B cell (primary cell): ENCODE results near the gene IGSF9.

Source experiments
- EZH2 ChIP-seq: IDR thresholded peaks from 2 replicates; pipeline ENCODE4 v1.6.1; 2012; ENCODE audit warnings: borderline replicate concordance, low read depth, mild to moderate bottlenecking, moderate library complexity, low read length; ENCODE audit not compliant: insufficient read depth, poor library complexity, severe bottlenecking
- TF ChIP-seq, protein P1 (sequence below): fragments of 200-600 bp; IDR thresholded peaks from one replicate; pipeline ENCODE4 v1.8.0; 2022; ENCODE audit warnings: antibody characterized with exemption, mild to moderate bottlenecking

DNA sequence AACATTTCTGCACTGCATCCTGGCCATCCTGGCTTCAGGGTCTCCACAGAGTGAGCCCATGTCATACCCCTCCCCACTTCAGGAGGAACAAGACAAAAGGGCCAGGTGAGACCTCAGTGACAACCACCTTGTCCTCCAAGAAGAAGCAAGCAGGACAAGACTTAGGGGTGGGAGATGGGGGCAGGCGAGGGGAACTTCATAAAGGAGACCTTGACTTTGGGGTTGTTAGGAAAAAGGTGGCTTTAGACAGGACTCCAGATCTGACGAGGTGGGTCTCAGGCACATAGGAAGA lies 32.6 kb upstream of the IGSF9 start:
- TF ChIP-seq, protein P1, sequence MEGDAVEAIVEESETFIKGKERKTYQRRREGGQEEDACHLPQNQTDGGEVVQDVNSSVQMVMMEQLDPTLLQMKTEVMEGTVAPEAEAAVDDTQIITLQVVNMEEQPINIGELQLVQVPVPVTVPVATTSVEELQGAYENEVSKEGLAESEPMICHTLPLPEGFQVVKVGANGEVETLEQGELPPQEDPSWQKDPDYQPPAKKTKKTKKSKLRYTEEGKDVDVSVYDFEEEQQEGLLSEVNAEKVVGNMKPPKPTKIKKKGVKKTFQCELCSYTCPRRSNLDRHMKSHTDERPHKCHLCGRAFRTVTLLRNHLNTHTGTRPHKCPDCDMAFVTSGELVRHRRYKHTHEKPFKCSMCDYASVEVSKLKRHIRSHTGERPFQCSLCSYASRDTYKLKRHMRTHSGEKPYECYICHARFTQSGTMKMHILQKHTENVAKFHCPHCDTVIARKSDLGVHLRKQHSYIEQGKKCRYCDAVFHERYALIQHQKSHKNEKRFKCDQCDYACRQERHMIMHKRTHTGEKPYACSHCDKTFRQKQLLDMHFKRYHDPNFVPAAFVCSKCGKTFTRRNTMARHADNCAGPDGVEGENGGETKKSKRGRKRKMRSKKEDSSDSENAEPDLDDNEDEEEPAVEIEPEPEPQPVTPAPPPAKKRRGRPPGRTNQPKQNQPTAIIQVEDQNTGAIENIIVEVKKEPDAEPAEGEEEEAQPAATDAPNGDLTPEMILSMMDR, result no peak
- TF ChIP-seq EZH2, result no peak
